HT-29 (cell line): ENCODE data around the gene FSHR. TPM values are rescaled to one million over a fixed set of nuclear protein-coding genes. Genes with fewer than 3 reads are reported as not detected.
A peak's percentile ranks its signal among the peaks of the same experiment; 100 is the strongest.

ENCODE experiments used
- DNase-seq: peaks from one replicate; pipeline ENCODE4 v3.0.0-alpha.2; 2015; ENCODE audit warnings: low spot score
- total RNA-seq: library from RNA; depleted of rRNA; stranded (reverse); fragments of >200 nt; shearing (Covaris generic); gene quantifications from 2 replicates; pipeline ENCODE4 v1.2.3, GENCODE V29; 2014

Gene FSHR
- total RNA-seq, 1 experiment from 2014 or later, result not detected

DNA sequence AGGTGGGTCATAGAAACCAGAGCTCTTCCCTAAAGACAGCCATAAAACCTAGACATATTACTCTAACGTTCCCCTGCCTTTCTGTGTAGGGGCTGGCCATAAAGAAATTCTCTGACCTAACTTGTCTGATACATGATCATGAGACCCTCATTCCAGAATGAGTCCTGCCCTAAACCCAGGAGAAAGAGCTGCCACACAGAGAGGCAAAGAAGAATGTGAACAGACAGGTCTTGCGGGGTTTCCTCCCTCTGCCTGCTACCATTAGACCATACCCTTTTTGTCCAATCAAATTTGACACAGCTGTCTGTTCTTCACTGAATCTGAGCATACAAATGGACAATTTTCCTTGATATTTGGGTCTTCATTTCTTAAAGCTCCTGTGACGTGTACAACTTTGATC, 200.0 kb downstream of the FSHR start:
- no peak for DNase-seq

DNA sequence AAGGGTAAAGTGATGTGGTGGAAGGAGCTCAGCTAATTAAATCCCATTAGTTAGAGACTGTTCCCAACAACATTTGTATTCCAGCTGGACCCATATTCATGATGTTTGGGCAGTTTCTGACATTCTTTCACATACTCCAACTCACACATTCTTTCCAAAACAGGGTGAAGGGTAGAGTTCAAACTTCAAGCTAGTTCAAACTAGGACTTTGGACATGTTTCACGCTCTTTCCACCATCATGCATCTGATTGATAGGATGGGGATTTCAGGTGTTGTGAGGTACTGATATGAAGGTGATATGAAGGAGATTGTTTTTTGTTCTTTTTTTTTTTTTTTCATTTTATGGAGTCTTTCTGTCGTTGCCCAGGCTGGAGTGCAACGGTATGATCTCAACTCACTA, 201.7 kb downstream of the FSHR start:
- no peak for DNase-seq

- no peak for DNase-seq
Observed at GRCh38 chr2:48952143-48952542, 202.2 kb downstream of the FSHR start.

- no peak for DNase-seq
Observed at GRCh38 chr2:48948400-48949125, 205.8 kb downstream of the FSHR start.

DNA sequence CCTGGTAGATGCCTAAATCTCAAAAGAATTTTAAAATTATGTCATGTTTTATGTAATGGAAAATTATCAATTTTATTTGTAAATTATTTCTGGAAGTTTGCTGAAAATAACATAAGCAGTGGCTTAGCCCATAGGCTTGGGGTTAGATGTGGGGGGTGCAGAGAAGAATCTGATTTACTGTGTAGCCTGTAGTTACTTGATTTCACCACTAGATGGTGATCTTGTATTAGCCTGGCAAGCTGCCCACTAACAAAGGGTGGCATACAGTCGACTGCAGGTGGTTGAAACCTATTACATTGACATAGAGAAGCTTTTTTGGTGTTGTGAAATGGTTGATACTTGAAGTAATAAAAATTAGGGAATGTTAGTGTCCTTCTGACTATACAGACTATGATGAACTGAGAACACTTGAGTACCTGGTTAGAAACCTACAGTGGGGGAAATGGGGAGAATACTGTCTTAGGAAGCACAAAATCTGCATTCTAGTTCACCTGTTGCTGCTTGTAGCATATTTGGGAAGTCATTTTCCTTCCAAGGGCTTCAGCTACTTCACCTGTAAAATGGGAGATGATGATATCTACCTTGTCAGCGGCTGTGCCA, 207.8 kb downstream of the FSHR start:
- peak; percentile 63 for DNase-seq

DNA sequence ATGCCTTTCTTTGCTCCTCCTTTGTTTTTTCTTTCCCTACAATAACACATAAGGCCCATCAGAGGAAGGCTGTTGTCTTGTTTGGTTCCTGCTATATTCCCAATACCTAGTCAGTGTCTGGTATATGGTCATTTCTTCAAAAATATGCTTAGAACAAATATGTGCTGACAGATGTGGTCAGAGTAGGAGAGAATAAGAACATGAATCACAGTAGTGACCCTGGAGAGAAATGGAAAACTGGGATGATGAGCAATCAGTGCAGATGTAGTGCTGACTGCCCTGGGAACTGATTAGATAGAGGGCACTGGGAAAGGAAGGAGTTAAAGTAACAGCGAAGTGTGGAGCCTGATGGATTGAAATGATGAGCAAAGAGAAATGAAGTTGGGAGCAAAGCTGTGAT, 209.4 kb downstream of the FSHR start:
- no peak for DNase-seq

- no peak for DNase-seq
Observed at GRCh38 chr2:48943436-48943835, 210.9 kb downstream of the FSHR start.

DNA sequence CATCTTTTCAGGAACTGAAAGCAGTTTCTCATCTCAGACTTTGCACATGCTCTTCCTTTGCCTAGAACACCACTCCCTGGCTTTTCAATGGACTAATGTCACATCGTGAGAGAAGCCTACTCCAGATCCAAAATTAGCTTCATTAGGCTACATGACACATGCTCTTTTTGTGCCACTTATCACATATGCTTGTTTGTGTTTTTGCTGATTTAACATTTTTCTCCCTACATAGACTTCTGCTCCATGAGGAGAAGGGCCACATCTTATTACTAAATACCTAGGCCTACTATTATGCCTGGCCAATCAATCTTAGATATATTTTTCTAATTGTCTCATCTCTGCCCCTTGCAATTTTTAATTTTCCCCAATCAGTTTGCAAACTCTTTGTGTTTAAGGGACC, 212.4 kb downstream of the FSHR start:
- DNase-seq, result no peak

- no peak for DNase-seq
Observed at GRCh38 chr2:48941456-48941855, 212.9 kb downstream of the FSHR start.

- no peak for DNase-seq
Observed at GRCh38 chr2:48940606-48941005, 213.7 kb downstream of the FSHR start.

GRCh38 chr2:48939232-48939631, 215.1 kb downstream of the FSHR start:
- DNase-seq, result no peak

GRCh38 chr2:48938231-48938630, 216.1 kb downstream of the FSHR start:
- no peak for DNase-seq

GRCh38 chr2:48934807-48935206, 219.5 kb downstream of the FSHR start:
- DNase-seq, result no peak

DNA sequence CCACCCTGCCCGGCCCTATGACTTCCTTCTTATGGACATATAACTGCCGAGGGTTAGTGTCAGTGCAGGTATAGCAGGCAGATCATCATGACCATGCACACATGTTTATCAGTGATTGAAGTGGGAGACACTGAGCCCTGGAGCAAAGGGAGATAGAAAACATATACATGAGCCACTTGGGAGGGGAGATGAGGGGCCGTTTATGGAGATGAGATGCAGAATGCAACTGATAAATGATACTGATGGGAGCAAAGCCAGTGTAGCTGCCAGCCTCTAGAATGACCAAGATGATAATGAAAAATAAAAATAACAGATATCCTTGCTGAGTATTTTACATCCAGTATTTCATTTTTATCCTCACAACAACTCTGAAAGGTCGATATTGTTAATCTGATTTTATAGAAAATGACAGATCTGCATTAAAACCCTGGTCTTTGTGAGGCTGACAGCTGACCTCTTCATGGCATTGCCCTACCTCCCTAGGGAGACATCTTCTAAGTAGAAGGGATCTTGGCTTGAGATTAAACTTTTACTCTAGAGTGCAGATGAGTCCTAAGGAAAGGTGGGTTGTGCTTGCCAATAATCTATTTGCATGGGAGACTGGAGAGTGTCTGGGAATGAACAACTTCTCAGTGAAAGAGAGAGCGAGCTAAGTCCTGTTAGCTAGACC, 220.4 kb downstream of the FSHR start:
- no peak for DNase-seq

DNA sequence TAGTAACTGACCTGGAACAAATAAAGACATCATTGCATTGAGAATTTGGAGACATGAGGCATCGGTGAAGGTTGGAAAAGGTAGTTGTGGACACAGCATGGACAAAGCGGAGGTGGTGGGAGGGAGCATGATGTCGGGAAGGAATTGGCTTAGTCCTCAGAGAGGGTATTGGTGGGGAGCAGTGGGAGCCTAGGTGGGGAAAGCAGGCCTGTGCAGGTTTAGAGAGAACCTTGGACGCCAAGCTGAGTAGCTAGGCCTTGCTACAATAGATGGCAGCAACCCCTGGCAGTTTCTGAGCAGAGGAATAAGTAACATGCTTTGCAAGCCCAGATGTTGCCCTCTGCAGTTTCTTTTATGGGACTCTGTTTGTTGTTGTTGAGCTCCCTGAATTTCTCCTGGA, 221.6 kb downstream of the FSHR start:
- DNase-seq, result no peak

DNA sequence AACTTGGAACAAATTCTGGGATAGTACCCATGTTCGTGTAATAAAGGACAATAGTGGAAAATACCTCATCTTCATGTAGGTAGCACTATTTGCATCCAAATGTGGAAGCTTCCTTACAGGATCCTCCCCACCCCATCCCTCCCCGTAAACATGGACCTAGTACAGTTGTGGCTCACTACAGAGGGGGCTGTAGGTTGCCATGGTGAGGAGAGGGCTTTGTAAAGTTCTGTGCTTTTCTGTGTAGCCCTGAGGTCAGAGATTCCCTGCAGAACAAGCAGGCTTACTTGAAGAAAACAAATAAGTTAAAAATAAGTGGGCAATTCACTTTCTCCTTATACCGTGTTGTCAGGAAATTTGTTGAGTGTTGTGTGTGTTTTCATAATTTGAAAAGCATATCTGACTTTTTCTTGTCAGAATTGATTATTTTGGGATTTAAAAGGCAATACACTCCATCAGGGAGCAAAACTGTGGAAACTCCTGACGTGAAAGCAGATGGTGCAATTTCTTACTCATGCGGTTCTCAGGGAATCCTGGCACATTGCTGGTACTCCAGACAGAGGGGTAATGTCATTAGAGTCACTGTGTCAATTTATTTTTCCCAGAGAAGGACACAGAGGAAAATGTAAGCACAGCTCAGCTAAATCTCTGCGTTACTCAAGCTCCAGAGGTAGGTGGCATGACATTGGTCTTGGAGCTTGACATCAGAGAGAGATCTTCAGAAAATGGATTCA, 224.6 kb downstream of the FSHR start:
- DNase-seq, result no peak

- no peak for DNase-seq
Observed at GRCh38 chr2:48927355-48927754, 227.0 kb downstream of the FSHR start.

DNA sequence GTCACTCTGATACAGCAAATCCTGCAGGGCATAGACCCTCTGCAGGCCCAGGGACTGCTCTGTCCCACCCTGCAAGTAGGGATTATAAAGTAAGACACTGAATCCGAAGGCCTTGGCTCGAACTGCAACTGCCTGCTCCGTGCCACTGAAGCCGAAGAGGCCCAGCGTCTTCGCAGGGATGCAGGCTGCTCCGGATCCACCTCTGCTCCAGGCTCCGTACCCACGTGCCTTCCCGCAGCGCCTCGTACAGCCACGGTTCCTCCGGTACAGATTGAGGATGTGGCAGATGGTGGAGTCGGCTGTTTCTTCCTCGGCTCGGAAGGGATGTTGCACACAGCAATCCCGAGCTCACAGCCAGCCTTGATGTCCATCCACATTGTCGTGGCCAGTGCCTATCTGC, 238.4 kb downstream of the FSHR start:
- no peak for DNase-seq

DNA sequence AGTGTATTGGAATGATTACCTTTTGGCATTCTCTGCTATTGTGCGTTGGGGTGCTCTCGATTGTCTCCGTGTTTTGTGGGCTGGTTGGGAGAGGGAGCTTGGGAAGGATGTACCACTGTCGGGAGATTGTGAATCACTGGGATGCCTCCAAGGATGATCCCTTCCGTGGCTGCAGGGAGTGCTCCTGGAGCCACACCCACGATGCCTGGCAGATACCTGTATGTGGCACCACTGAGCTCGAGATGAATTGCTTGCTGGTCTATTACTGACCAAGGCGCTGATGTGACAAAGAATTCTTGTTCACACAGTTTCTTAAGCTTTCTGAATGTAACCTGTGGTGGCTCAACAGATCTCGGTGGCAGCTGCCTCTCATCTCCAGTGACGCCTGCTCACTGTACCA, 239.1 kb downstream of the FSHR start:
- no peak for DNase-seq

DNA sequence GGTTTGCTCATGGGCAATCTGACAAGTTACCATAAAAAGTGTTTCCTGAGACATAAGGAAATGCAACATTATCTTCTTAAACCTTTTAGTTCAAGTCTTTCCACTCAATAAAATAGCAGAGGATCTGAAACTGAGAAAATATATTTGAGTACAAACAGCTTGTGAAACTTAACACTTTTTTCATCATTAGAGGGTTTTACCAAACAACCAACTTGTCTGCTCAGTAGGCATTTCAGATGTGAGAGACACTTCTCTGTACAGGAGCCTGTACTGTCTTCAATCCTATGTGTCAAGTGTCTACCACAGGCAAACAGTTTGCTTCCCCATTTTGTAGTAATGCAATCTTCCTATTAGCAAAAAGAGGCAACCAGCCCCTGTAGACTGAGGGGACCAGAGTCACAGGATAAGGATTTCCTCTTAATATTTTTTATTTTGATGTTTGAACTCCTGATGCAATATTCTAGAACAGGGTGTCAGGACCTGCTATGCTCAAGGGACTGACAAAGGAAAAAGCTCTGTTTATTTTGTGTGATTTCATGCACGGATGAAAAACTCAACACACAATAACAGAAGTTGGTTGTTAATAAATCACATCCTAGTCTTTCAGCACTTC, 239.7 kb downstream of the FSHR start:
- no peak for DNase-seq
